Activated T-helper 2 cell treated with anti-CD3 and anti-CD28 coated beads, Interferon-gamma antibody, Interleukin-2, Interleukin-4, amounts not matched to agents 10 μg/mL and 5 μg/mL and 100 μg/mL, durations not matched to agents 14 hours and 24 hours and 36 hours (primary cell): ENCODE measurements around the gene AKT1. TPM values are rescaled to one million over a fixed set of nuclear protein-coding genes. Genes with fewer than 3 reads are reported as not detected.

ENCODE experiments used
- DNase-seq: peaks from one replicate; pipeline ENCODE4 v3.0.0; 2021; ENCODE audit warnings: low spot score
- H3K27ac Mint-ChIP-seq: one replicate; pipeline ENCODE4 v1.8.0; 2021; ENCODE audit warnings: mixed read lengths
- H3K27me3 Mint-ChIP-seq: one replicate; pipeline ENCODE4 v1.8.0; 2021; ENCODE audit warnings: low read depth, mixed read lengths
- H3K36me3 Mint-ChIP-seq: one replicate; pipeline ENCODE4 v1.8.0; 2021; ENCODE audit warnings: low read depth, mixed read lengths
- H3K4me1 Mint-ChIP-seq: one replicate; pipeline ENCODE4 v1.8.0; 2021; ENCODE audit warnings: low read depth, mixed read lengths
- H3K4me3 Mint-ChIP-seq: one replicate; pipeline ENCODE4 v1.8.0; 2021; ENCODE audit warnings: low read depth, mild to moderate bottlenecking, moderate library complexity, mixed read lengths
- H3K9me3 Mint-ChIP-seq: one replicate; pipeline ENCODE4 v1.8.0; 2021; ENCODE audit warnings: mixed read lengths
- intact Hi-C: fragments of 100-400 bp; cut with micrococcal nuclease; formaldehyde crosslinking; loops from one replicate; pipeline ENCODE4 v1.15.1; 2023
- total RNA-seq: library from RNA; stranded (reverse); gene quantifications from 2 replicates; pipeline ENCODE4 v1.2.3, GENCODE V29; 2022

AKT1 gene
- total RNA-seq, 1 donor from 2014 or later: 145 TPM

- Mint-ChIP-seq H3K36me3 (peaks cover 31% of the 10 kb centered on the region), H3K4me3 (no peak overlapping the region), H3K27me3 (no peaks in the 10 kb centered on the region), H3K9me3 (peaks cover 3% of the 10 kb centered on the region), H3K4me1 (peaks cover 4% of the 10 kb centered on the region), H3K27ac (no peak overlapping the region)
- DNase-seq: no peak
- intact Hi-C loops: loop anchor here (5.0 kb wide), 1 partner anchor 100 kb away; the partner anchor contains the start of gene CEP170B
Observed at GRCh38 chr14:104767634-104767918, 28.0 kb downstream of the AKT1 start.

- DNase-seq: no peak
- no peak overlapping the region for H3K4me3 Mint-ChIP-seq
- intact Hi-C loops: loop anchor here (5.0 kb wide), 1 partner anchor 100 kb away; the partner anchor contains the start of gene CEP170B
- no peaks in the 10 kb centered on the region for H3K27me3 Mint-ChIP-seq
- H3K4me1 Mint-ChIP-seq: peaks cover 4% of the 10 kb centered on the region
- peaks cover 29% of the 10 kb centered on the region for H3K36me3 Mint-ChIP-seq
- H3K9me3 Mint-ChIP-seq: peaks cover 3% of the 10 kb centered on the region
- no peak overlapping the region for H3K27ac Mint-ChIP-seq
Observed at GRCh38 chr14:104766863-104767633, 28.5 kb downstream of the AKT1 start.

- Mint-ChIP-seq H3K27me3 (no peaks in the 10 kb centered on the region), H3K4me3 (no peak overlapping the region), H3K36me3 (peaks cover 24% of the 10 kb centered on the region), H3K9me3 (peaks cover 3% of the 10 kb centered on the region), H3K27ac (no peak overlapping the region), H3K4me1 (peaks cover 4% of the 10 kb centered on the region)
- intact Hi-C loops: loop anchor here (5.0 kb wide), 1 partner anchor 101 kb away; the partner anchor contains the start of gene CEP170B
- DNase-seq: no peak
Observed at GRCh38 chr14:104766256-104766862, 29.2 kb downstream of the AKT1 start.

- Mint-ChIP-seq H3K4me3 (no peak overlapping the region), H3K27ac (no peak overlapping the region), H3K4me1 (peaks cover 4% of the 10 kb centered on the region), H3K36me3 (peaks cover 15% of the 10 kb centered on the region), H3K27me3 (no peaks in the 10 kb centered on the region), H3K9me3 (no peaks in the 10 kb centered on the region)
- DNase-seq: no peak
- intact Hi-C loops: loop anchor here (5.0 kb wide), 1 partner anchor 102 kb away; the partner anchor contains the start of gene CEP170B
Observed at GRCh38 chr14:104765517-104765916, 30.0 kb downstream of the AKT1 start.

GRCh38 chr14:104758981-104759969 is 36.3 kb downstream of the AKT1 start:
- Mint-ChIP-seq H3K9me3 (no peaks in the 10 kb centered on the region), H3K27ac (no peak overlapping the region), H3K27me3 (no peaks in the 10 kb centered on the region), H3K4me1 (peaks cover 14% of the 10 kb centered on the region), H3K36me3 (peaks cover 37% of the 10 kb centered on the region), H3K4me3 (no peak overlapping the region)
- DNase-seq: no peak
- intact Hi-C loops: loop anchor here (10.0 kb wide), 1 partner anchor 266 kb away; the partner anchor contains the start of gene CDCA4

- Mint-ChIP-seq H3K27me3 (no peaks in the 10 kb centered on the region), H3K4me3 (no peak overlapping the region), H3K36me3 (peaks cover 46% of the 10 kb centered on the region), H3K27ac (no peak overlapping the region), H3K9me3 (no peaks in the 10 kb centered on the region), H3K4me1 (peaks cover 22% of the 10 kb centered on the region)
- no peak for DNase-seq
- intact Hi-C loops: loop anchor here (10.0 kb wide), 1 partner anchor 267 kb away; the partner anchor contains the start of gene CDCA4
Observed at GRCh38 chr14:104757681-104758392, 37.7 kb downstream of the AKT1 start.

- H3K4me1 Mint-ChIP-seq: peaks cover 22% of the 10 kb centered on the region
- H3K27me3 Mint-ChIP-seq: no peaks in the 10 kb centered on the region
- peak overlapping the region; percentile 43 for H3K27ac Mint-ChIP-seq
- intact Hi-C loops: loop anchor here (10.0 kb wide), 1 partner anchor 268 kb away; the partner anchor contains the start of gene CDCA4
- DNase-seq: no peak
- H3K9me3 Mint-ChIP-seq: no peaks in the 10 kb centered on the region
- H3K4me3 Mint-ChIP-seq: no peak overlapping the region
- peaks cover 45% of the 10 kb centered on the region for H3K36me3 Mint-ChIP-seq
Observed at GRCh38 chr14:104757238-104757585, 38.3 kb downstream of the AKT1 start.

GRCh38 chr14:104756477-104757237 is 38.9 kb downstream of the AKT1 start:
- Mint-ChIP-seq H3K27ac (peak overlapping the region; percentile 43), H3K36me3 (peaks cover 42% of the 10 kb centered on the region), H3K9me3 (no peaks in the 10 kb centered on the region), H3K27me3 (no peaks in the 10 kb centered on the region), H3K4me1 (peaks cover 22% of the 10 kb centered on the region), H3K4me3 (no peak overlapping the region)
- intact Hi-C loops: loop anchor here (10.0 kb wide), 1 partner anchor 268 kb away; the partner anchor contains the start of gene CDCA4
- DNase-seq: no peak

- DNase-seq: no peak
- H3K27me3 Mint-ChIP-seq: no peaks in the 10 kb centered on the region
- peaks cover 42% of the 10 kb centered on the region for H3K36me3 Mint-ChIP-seq
- intact Hi-C loops: loop anchor here (10.0 kb wide), 1 partner anchor 269 kb away; the partner anchor contains the start of gene CDCA4
- no peak overlapping the region for H3K27ac Mint-ChIP-seq
- H3K4me3 Mint-ChIP-seq: no peak overlapping the region
- no peaks in the 10 kb centered on the region for H3K9me3 Mint-ChIP-seq
- peaks cover 22% of the 10 kb centered on the region for H3K4me1 Mint-ChIP-seq
Observed at GRCh38 chr14:104755621-104756020, 39.9 kb downstream of the AKT1 start.

GRCh38 chr14:104754213-104754851 is 41.2 kb downstream of the AKT1 start:
- Mint-ChIP-seq H3K27ac (peak overlapping the region; percentile 77), H3K9me3 (no peaks in the 10 kb centered on the region), H3K4me1 (peaks cover 22% of the 10 kb centered on the region), H3K27me3 (no peaks in the 10 kb centered on the region), H3K4me3 (peak overlapping the region; percentile 88), H3K36me3 (peaks cover 34% of the 10 kb centered on the region)
- intact Hi-C loops: loop anchor here (5.0 to 10.0 kb wide), 2 partner anchors 73 to 270 kb away; partner anchors contain the start of gene CDCA4
- DNase-seq: no peak
